GM18907 (cell line): ENCODE measurements around the gene TUBB4A.
A peak's percentile ranks its signal among the peaks of the same experiment; 100 is the strongest.
"Not testable (repeated sequence)": the region's sequence is repeated elsewhere in the genome, so short reads cannot be mapped to it uniquely, and the experiment has no call there.

Source experiments
- ATAC-seq: cut with Tn5 transposase; IDR thresholded peaks from one replicate; pipeline ENCODE4 v1.9.1; 2021; ENCODE audit warnings: mild to moderate bottlenecking, moderate library complexity; ENCODE audit not compliant: unreplicated experiment

Gene TUBB4A

DNA sequence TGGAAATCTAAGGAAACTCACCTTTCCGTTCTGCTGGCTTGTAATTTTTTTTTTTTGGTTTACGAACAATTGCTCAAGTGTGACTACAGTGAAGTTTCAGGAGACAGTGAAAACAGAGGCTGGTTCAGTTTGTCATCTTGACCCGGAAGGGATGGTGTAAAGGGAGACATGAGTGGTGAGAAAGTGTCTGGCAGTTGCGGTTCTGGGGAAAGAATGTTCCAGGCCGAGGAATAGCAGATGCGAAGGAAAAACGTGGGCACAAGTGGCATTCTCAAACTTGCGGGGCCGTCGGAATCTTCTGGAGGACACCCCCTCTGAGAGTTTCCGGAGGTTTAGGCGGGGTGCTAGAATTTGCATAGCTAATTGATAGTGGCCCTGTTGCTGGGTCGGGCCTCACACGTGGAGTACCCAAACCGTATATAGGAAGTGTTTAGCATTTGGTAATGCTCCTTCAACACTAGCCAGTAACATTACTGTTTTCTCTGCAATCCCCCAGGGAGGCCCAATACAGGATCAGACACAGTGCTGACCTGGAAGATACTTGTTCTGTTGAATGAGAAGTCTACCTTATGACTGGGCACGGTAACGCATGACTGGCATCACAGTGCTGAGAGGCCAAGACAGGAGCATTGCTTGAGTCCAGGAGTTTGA, 25.9 kb upstream of the TUBB4A start:
- peak; percentile 55 for ATAC-seq

DNA sequence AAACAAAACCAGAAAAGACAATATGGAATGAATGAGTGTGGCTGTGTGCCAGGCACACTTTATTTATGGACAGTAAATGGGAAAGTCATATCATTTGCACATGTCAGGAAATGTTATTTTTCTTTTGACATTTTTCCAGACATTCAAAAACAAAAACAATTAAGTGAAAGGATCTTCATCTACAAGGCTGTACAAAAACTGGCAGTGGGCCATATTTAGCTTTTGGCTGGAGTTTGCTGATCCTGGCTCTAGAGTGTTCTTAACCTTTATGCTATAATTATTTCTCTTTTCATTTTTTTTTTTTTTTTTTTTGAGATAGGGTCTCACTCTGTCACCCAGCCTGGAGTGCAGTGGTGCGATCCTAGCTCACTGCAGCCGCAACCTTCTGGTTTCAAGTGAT, 22.2 kb upstream of the TUBB4A start:
- no peak for ATAC-seq

DNA sequence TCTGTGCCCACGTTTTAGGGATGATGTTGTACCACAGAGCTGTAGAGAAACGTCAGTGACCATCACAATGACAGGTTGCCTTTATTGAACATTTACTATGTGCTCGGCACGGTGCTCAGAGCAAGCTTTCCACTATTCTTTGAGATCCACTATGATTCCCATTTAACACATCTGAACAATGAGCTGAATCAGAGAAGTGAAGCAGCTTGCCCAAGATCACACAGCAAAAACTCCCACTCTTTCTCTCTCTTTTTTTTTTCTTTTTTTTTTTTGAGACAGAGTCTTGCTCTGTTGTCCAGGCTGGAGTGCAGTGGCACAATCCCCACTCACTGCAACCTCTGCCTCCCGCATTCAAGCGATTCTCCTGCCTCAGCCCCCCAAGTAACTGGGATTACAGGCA, 20.6 kb upstream of the TUBB4A start:
- no peak for ATAC-seq

DNA sequence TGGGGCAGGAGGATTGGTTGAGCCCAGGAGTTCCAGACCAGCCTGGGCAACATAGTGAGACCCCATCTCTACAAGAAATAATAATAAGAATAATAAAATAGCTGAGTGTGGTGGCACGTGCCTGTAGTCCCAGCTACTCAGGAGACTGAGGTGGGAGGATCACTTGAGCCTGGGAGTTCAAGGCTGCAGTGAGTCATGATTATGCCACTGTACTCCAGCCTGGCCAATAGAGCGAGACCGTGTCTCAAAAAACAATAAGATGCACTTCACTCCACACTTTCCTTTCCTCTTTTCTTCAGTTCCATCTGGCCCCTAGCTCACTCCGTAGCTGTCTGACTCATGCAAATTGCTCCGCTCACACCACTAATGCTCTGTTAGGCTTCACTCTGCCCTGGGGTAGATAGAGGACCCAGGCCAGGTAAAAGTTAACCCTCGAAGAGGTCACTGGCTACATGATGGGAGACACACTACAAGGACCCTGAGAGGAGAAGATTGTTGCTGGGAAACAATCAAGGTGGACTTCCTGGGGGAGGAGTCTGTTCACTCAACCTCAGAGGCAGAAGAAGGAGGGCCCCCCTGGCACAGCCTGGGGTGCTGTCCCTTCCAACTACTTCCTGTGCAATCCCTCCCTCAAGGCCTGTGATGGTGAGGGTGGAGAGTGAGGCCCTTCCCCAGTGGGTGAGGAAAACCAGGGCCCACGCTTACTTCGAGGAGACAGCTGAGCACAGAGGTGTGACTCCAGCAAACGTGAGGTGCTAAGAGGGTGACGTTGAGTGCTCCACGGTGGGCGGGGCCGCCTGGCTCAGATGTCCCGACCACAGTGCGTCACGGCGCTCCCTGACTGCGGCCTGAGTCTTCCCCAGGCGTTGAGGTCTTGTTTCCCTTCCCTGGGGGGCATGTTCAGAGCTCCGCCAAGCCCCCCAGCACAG, 19.9 kb upstream of the TUBB4A start:
- ATAC-seq, result peak; percentile 42

DNA sequence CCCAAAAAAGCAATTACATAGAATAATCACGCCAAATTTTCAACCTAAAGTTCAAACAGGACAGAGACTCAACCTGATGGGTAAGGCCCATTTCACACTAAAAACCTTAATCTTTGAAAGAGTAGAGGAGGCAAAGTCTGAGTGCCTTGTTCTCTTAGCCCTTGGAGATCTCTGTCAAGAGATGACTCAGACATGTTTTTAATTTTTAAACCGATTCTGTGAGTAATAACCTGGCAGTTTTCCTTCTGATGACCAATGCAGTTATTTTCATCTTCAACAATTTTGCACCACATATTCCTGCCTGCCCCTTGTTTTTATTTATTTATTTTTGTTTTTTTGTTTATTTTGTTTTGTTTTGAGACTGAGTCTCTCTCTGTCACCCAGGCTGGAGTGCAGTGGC, 17.2 kb upstream of the TUBB4A start:
- ATAC-seq, result no peak

DNA sequence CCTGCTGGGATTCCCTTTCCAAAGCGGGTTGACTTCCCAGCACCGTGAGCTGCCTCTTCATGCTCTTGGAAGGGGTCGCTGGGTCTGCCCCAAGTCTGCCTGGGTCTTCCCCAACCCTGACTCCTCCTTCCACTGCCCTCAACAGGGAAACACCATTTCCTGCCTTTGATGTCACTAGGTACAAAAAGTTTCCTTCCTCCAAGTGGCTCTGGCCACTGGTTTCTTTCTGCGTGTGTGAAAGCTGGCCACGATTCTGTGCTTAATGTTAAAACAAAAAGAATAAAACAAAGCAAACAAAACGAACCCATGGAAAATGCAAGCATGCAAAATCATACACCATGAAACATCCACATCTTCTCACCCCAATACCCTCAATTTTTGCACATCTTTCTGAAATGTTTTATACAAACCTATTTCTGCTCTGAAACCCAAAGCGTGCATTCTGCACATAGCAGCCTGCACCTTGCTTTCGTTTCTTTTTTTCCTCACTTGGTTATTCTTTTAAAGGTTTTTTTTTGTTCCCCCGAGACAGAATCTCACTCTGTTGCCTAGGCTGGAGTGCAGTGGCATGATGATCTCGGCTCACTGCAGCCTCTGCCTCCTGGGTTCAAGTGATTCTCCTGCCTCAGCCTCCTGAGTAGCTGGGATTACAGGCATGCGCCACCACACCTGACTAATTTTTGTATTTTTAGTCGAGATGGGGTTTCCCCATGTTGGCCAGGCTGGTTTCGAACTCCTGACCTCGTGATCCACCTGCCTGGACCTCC, 16.2 kb upstream of the TUBB4A start:
- ATAC-seq, result peak; percentile 29

DNA sequence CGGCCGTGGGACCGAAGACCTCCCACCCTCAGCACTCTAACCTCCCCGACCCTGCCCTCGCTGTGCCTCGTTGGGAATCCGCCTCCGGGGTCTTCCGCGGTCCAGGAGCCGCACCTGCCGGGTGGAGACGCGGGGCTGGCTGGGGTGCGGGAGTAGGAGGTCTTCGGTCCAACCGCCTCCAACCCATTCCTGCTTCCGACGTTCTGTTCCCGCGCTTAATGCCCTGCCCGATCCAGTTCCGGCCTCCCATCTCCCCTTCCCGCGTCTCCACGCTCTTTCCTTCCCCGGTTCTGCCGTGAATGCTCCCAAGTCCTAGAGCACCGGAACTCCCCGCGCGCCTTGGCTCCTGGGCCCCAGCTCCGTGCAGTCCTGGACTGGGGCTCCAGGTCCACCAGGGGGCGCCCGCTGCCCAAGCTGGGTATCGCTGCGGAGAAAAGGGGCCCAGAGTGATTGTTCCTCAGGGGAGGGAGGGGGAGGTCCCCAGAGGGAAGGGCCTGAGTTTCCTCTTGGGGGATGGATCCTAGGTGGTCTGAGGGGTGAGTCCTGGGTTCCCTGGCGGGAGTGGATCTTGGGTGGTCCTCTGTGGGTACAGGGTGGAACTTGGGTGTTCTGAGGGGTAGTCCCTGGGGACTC, 14.7 kb upstream of the TUBB4A start:
- ATAC-seq, result peak; percentile 53

DNA sequence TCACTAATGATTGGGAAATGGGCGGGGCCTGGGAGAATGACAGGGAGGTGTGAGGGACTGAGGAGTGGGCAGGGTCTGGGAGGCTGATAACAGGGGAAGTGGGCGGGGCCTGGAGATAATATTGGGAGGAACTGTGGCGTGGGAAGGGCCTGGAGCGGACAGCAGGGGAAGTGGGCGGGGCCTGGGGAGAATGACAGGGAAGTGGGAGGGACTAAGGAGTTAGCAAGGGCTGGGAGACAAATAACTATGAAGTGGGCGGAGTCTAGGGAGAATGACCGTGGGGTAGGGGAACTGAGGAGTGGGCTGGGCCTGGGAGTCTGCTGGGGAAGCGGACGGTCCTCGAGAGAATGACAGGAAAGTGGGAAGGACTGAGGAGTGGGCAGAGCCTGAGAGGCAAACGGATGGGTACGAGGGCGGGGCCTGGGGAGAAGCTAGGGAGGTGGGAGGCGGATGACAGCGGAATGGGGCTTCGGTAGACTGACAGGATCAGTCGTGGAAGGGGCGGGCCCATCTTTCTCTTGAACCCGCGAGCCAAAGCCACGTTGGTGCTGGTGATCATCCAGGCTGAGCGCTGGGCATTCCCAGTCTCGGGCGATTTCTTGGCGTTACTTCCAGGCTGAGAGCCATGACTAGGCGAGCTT, 14.0 kb upstream of the TUBB4A start:
- ATAC-seq, result peak; percentile 40

DNA sequence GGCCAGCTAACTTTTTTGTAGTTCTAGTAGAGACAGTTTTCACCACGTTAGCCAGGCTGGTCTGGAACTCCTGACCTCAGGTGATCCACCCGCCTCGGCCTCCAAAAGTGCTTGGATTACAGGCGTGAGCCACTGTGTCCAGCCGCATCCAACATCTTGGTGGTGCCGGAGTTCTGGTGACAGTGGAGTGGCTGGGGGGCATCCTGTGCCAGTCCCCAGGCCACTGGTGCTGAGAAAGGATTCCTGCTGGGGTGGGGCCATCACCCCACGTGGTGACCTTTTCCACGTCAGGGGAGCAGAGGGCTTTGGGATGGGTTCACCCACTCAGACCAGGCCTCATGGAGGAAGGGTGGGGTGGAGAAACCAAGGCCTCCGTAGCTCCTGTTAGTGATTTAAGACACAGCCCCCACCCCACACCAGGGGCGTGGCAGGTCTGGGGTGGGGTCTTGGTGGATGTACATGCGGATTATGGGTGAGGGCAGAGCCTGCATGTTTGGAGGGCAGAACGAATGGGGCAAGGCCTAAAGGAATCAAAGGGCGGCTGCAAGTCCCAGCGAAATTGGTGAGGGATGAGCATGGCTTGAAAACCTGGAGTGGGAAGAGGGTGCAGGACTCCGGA, 12.9 kb upstream of the TUBB4A start:
- no peak for ATAC-seq

DNA sequence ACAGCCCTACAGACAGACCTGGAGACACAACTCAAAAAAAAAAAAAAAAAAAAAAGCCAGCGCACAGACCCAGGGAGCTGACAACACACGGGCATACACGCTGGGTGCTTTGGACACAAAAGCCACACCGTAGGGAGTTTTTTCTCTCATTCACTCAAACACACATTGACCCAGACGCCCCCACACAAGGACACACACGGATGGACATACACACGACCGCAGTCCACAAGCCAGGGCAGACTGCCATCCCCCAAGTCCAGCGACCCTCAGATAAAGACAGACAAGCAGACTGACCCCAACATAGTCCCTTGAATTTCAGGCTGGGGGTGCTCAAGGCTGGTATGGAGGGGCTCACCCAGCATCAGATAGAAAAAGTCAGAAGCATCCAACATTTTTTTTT, 12.0 kb upstream of the TUBB4A start:
- no peak for ATAC-seq

DNA sequence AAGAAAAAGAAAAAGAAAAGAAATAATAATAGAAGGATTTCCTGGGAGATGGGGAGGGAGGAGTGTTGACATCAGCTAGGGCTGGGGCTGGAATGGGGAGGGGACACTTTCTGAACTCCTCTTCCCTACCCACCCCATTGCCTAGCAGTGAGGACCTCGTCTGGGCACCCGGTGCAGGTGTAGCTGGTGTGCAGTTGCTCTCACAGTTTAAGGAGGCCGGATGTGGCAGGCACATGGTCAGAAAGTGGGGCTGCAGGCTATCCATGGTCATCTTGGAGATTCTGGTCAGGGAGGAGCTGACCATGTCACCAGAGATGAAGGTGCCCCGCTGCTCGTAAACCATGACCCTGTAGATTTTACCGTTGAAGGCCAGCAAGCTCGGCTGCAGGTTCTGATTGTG, 8.5 kb upstream of the TUBB4A start:
- ATAC-seq, result no peak

DNA sequence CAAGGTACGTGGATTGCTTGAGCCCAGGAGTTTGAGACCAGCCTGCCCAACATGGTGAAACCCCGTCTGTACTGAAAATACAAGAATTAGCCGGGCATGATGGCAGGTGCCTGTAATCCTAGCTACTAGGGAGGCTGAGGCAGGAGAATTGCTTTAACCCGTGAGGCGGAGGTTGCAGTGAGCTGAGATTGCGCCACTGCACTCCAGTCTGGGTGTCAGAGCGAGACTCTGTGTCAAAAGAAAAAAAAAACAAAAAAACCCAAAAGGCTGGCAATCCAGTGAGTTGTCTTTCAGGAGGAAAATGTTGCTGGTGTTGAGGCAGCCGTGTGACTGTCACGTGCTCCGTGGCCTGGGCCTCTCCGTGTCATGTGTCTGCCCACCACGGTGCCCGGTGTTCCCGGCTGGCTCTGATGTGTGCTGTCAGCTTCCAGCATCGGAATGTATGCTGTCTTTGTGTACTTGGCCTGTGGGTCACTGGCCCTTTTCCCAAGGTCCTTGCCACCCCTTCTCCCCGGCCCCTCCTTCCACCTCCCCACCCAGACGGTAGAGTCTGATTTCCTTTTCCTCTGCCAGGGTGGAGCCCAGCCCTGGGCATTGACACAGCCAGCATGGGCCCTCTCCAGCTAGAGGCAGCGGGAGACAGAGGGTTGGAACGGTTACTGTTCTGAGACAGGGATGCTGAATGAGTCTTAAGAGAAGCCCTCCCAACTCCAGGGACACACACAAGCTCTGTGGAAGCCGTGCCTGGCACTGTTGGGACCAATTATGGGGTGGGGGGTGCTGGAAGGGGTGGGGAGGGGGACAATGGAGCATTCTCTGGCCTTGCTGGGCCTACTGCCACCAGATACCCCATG, 7.2 kb upstream of the TUBB4A start:
- ATAC-seq, result no peak

DNA sequence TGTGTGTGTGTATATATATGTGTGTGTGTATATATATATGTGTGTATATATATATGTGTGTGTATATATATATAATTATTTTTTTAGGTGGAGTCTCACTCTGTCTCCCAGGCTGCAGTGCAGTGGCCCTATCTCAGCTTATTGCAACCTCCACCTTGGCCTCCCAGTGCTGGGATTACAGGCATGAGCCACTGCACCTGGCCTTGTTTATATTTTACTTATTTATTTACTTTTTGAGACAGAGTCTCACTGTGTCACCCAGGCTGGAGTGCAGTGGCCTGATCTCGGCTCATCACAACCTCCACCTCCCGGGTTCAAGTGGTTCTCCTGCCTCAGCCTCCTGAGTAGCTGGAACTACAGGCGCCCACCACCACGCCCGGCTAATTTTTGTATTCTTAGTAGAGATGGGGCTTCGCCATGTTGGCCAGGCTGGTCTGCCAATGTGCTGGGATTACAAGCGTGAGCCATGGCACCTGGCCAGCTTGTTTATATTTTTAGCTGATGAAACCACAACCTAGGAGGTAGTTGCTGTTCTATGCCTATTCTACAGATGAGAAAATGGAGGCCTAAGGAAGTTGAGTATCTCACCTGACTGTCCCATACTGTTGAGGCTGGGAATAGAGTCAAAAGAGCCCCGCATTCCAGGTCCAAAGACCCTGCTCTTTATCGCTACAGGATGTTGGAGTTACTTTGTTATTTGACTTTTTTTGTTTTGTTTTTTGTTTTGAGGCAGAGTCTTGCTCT, 6.1 kb upstream of the TUBB4A start:
- ATAC-seq, result not testable (repeated sequence)

DNA sequence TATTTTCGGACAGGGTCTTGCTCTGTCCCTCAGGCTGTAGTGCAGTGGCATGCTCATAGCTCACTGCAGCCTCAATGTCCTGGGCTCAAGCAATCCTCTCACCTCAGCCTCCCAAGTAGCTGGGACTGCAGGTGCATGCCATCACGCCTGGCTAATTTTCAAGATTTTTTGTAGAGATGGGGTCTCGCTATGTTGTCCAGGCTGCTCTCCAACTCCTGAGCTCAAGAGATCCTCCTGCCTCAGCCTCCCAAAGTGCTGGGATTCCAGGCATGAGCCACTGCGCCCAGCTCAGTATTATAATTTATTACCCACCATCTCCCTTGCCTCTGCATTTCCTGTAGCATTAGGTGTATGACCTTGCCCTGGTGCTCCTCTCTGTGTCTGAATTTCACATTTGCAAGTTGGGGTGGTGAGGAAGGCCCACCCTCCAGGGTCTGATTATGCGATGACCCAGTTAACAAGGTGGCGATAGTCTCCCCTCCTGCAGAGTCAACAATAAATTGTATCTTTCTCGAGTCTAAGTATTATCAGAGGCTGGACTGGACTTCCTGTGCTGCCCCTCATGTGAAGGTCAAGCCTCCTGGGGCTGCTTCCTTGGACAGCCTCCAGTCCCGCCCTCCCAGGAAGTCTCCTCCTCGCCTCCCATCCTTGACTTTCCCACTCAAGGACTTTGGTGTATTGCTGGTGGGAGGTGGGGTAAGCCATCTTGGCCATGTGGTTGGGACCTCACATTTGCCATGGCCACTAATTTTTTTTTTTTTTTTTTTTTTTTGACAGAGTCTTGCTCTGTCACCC, 1.5 kb upstream of the TUBB4A start:
- ATAC-seq, result no peak

DNA sequence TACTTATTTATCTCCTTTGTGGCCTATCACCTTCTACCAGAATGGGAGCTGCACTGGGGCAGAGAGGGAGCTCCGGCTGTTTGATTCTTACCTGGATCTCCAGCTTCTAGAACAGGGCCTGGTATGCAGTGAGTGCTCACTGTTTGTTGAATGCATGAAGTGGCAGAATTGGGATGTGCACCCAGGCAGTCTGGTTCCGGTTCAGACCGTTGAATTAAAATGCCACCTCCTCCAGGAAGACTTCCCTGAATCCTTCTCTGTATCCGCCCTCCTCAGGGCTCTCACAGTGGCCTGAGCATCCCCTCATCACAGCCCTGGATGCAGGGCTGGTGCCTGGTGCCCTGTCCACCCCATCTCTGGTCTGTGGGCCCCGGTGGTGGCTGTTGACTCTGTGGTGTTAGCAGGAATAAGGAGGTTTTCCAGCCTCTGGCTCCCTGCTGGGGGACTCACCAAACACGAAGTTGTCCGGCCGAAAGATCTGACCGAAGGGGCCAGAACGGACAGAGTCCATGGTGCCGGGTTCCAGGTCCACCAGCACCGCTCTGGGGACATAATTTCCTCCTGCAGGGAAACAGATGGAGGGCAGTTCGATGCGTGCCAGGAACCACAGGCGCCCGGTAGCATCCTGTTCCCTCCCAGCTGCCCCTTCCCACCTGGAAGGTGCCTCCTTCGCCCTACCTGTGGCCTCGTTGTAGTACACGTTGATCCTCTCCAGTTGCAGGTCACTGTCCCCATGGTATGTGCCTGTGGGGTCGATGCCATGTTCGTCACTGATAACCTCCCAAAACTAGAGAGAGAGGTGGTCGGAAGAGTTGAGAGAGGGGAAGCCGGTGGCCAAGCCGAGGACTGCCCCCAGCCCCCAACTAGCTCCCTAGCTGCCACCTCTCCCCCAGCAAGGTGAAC, 1.0 kb downstream of the TUBB4A start:
- ATAC-seq, result no peak

DNA sequence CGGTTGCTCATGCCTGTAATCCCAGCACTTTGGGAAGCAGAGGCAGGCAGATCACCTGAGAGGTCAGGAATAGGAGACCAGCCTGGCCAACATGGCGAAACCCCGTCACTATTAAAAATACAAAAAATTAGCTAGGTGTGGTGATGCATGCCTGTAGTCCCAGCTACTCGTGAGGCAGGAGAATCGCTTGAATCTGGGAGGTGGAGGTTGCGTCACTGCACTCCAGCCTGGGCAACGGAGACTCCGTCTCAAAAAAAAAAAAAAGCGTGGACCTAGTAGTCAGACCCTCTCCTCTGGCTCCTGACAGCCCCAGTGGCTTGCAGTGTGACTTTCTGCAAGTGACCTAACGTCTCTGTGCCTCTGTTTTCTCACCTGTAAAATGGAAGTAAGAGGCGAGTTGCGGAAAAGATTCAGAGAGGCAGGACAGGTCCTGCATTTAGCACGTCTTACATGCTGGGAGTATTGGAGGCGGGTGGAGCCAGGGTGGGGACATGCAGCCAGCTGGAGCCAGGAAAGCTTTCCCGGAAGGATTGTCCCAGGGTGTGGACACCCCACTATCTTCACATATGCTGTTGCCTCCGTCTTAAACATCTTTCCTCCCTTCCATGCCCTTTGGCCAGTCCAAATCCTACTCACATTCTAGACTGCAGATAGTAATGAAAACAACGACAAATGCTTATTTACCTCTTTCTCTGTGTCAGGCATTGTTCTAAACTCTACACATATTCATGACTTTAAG, 2.9 kb downstream of the TUBB4A start:
- ATAC-seq, result no peak
